GM21737 (cell line): ENCODE data around the gene HNRNPA3.

ENCODE experiments used
- ATAC-seq: cut with Tn5 transposase; IDR thresholded peaks from one replicate; pipeline ENCODE4 v1.9.1; 2021; ENCODE audit warnings: mild to moderate bottlenecking, moderate library complexity; ENCODE audit not compliant: unreplicated experiment

HNRNPA3 gene

GRCh38 chr2:177271981-177272666, 59.5 kb downstream of the HNRNPA3 start:
- no peak for ATAC-seq

DNA sequence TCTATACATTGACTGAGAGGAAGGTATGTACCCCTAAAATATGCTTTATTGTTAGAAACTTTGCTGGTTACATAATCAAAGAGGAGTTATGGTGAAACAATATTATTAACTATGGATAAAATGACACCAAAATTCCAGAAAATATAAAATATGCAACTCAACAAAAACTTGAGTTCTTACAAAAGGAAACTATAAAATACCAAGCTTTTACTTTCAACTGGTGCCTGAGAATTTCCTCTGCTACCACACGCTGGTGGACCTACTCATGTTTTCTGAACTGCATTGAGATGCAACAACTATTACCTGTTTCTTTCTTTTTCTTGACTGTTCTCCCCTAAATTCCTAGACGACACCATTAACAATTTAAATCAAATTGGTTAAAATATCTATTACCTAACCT, 60.2 kb downstream of the HNRNPA3 start:
- ATAC-seq: no peak

GRCh38 chr2:177273408-177273807, 60.8 kb downstream of the HNRNPA3 start:
- no peak for ATAC-seq
